Measurements from ENCODE around the gene TOM1. TPM values are rescaled to one million over a fixed set of nuclear protein-coding genes. Genes with fewer than 3 reads are reported as not detected.

TOM1 gene
- total and polyA plus RNA-seq, 2 of the 13 experiments (the other 11 are each of a cell fraction or from before 2014, with no cell fraction given), result 30.8 to 87.3 TPM

GRCh38 chr22:35299673-35300499, at the start of gene TOM1 (continued):
- TF ChIP-seq AKNA (CRISPR knock-in tag; IDR thresholded peaks at IDR 0.05; ENCODE audit: borderline replicate concordance), result no peak
- TF ChIP-seq MAF1 (CRISPR knock-in tag; IDR thresholded peaks at IDR 0.05; ENCODE audit: borderline replicate concordance), result 0 out of 2 replicates have a peak, but pooled peaks have one; percentile 23
- TF ChIP-seq ZNF367 (CRISPR knock-in tag; IDR thresholded peaks at IDR 0.05; ENCODE audit: borderline replicate concordance), result peak; percentile 63
- peak; percentile 92 for TF ChIP-seq HOXA3 (CRISPR knock-in tag; IDR thresholded peaks at IDR 0.05)
- TF ChIP-seq ZNF431 (CRISPR knock-in tag; IDR thresholded peaks at IDR 0.05; ENCODE audit: borderline replicate concordance, low read depth), result 0 out of 2 replicates have a peak, but pooled peaks have one; percentile 56
- TF ChIP-seq KLF16 (CRISPR knock-in tag; IDR thresholded peaks at IDR 0.05), result 0 out of 4 replicates have a peak, but pooled peaks of 1 of the 2 experiments have one; percentile 33
- no peak for TF ChIP-seq ZSCAN30 (CRISPR knock-in tag; IDR thresholded peaks at IDR 0.05)
- TF ChIP-seq ZNF30 (CRISPR knock-in tag; IDR thresholded peaks at IDR 0.05), result 0 out of 2 replicates have a peak, but pooled peaks have one; percentile 50
- TF ChIP-seq ASH2L (IDR thresholded peaks at IDR 0.05; ENCODE audit: insufficient read length, low read depth, low read length), result peak; percentile 66
- no peak for TF ChIP-seq LRRFIP1 (CRISPR knock-in tag; conservative IDR thresholded peaks at IDR 0.05)
- TF ChIP-seq NFIC (IDR thresholded peaks at IDR 0.05; ENCODE audit: low read length), result no peak
- TF ChIP-seq TFDP2 (CRISPR knock-in tag; IDR thresholded peaks at IDR 0.05), result peak; percentile 72
- peak; percentile 39; the same call in 1 of the 2 replicates for TF ChIP-seq ZNF747 (CRISPR knock-in tag; IDR thresholded peaks at IDR 0.05; ENCODE audit: borderline replicate concordance)
- peak; percentile 74; the same call in 1 of the 3 replicates for TF ChIP-seq MXI1 (IDR thresholded peaks at IDR 0.05; ENCODE audit: borderline replicate concordance, low read depth, low read length)
- TF ChIP-seq ZBTB46 (CRISPR knock-in tag; IDR thresholded peaks at IDR 0.05; ENCODE audit: borderline replicate concordance), result no peak
- no peak for TF ChIP-seq TCF12 (IDR thresholded peaks at IDR 0.05)
- TF ChIP-seq TCF12 (CRISPR knock-in tag; IDR thresholded peaks at IDR 0.05), result peak; percentile 92
- no peak for TF ChIP-seq ZNF672 (CRISPR knock-in tag; IDR thresholded peaks at IDR 0.05)
